IPS DF 6.9 (cell line): ENCODE data around the gene ANKRD40.

Experiments used
- DNase-seq: peaks from one replicate; pipeline ENCODE4 v3.0.0-alpha.2; 2013; ENCODE audit warnings: low read depth, low spot score
- H3K27ac ChIP-seq: one replicate; pipeline ENCODE4 v1.5.1; 2013; ENCODE audit warnings: low read length, control low read depth
- H3K27me3 ChIP-seq: 2 replicates; pipeline ENCODE4 v1.6.1; 2013; ENCODE audit warnings: mild to moderate bottlenecking, low read length; ENCODE audit not compliant: control insufficient read depth, insufficient read depth
- H3K36me3 ChIP-seq: 2 replicates; pipeline ENCODE4 v1.6.1; 2013; ENCODE audit warnings: low read length; ENCODE audit not compliant: control insufficient read depth, insufficient read depth
- H3K4me1 ChIP-seq: 2 replicates; pipeline ENCODE4 v1.6.1; 2013; ENCODE audit warnings: low read length; ENCODE audit not compliant: control insufficient read depth, insufficient read depth
- H3K4me3 ChIP-seq: 2 replicates; pipeline ENCODE4 v1.5.1; 2013; ENCODE audit warnings: mild to moderate bottlenecking, low read length
- H3K9me3 ChIP-seq: 2 replicates; pipeline ENCODE4 v1.6.1; 2013; ENCODE audit warnings: low read length, inconsistent platforms; ENCODE audit not compliant: control insufficient read depth, insufficient read depth
- WGBS: extraction: QIAGEN DNeasy Blood & Tissue Kit; methylation state at CpG from one replicate; pipeline ENCODE4 v1.1.7; 2013; ENCODE audit warnings: mixed read lengths, missing lambda C conversion rate; ENCODE audit not compliant: insufficient read length, insufficient coverage; 5-methylcytosine and 5-hydroxymethylcytosine counted together

ANKRD40 gene

GRCh38 chr17:50647187-50647586, 60.5 kb downstream of the ANKRD40 start:
- Histone ChIP-seq H3K4me3 (no peak overlapping the region), H3K27ac (no peak overlapping the region), H3K27me3 (no peaks in the 10 kb centered on the region), H3K36me3 (no peaks in the 10 kb centered on the region), H3K4me1 (no peaks in the 10 kb centered on the region), H3K9me3 (no peaks in the 10 kb centered on the region)
- DNase-seq: no peak
- no CpG with 5 or more reads among the region's 2 CpGs for WGBS

GRCh38 chr17:50645748-50646682, 61.7 kb downstream of the ANKRD40 start:
- H3K4me3 ChIP-seq: no peak overlapping the region
- no peaks in the 10 kb centered on the region for H3K27me3 ChIP-seq
- no peaks in the 10 kb centered on the region for H3K36me3 ChIP-seq
- H3K27ac ChIP-seq: no peak overlapping the region
- H3K4me1 ChIP-seq: peaks cover 2% of the 10 kb centered on the region; the same call in 1 of the 2 replicates
- no peak for DNase-seq
- 100% methylated on average over 1 of the region's 3 CpGs for WGBS
- no peaks in the 10 kb centered on the region for H3K9me3 ChIP-seq
